Activated naive CD4-positive, alpha-beta T cell treated with Interleukin-2 at 50 U/mL for 16 hours (primary cell): Measurements from ENCODE around the gene APH1B.

Experiments
- DNase-seq: peaks from one replicate; pipeline ENCODE4 v3.0.0-alpha.2; 2020

APH1B gene

GRCh38 chr15:63354821-63355650, 77.6 kb downstream of the APH1B start:
- no peak for DNase-seq

- DNase-seq: no peak
Observed at GRCh38 chr15:63357061-63357460, 79.7 kb downstream of the APH1B start.

DNA sequence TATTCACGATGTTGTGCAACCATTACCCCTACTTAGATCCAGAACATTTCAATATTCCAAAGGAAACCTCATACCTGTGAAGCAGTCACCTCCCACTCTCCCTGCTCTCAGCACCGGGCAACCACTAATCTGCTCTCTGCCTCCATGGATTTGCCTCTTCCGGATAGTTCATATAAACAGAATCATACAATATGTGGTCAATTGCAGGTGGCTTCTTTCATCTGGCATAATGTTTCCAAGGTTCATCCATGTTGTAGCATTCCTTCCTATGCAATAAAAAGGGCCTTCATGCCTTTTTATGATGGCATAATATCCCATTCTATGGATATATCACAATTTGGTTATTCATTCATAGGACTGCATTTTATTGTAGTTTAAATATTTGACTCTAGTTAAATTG, 80.3 kb downstream of the APH1B start:
- no peak for DNase-seq

- DNase-seq: no peak
Observed at GRCh38 chr15:63358241-63359029, 81.0 kb downstream of the APH1B start.
